Cardiac atrium fibroblast (primary cell): ENCODE data around the gene PILRA. TPM values are rescaled to one million over a fixed set of nuclear protein-coding genes. Genes with fewer than 3 reads are reported as not detected.

Experiments
- total RNA-seq: library from RNA; depleted of rRNA; stranded (reverse); fragments of >200 nt; gene quantifications from 2 replicates; pipeline ENCODE4 v1.2.3, GENCODE V29; 2015

PILRA gene
- 0.32 and 1.1 TPM in 2 replicates for total RNA-seq

DNA sequence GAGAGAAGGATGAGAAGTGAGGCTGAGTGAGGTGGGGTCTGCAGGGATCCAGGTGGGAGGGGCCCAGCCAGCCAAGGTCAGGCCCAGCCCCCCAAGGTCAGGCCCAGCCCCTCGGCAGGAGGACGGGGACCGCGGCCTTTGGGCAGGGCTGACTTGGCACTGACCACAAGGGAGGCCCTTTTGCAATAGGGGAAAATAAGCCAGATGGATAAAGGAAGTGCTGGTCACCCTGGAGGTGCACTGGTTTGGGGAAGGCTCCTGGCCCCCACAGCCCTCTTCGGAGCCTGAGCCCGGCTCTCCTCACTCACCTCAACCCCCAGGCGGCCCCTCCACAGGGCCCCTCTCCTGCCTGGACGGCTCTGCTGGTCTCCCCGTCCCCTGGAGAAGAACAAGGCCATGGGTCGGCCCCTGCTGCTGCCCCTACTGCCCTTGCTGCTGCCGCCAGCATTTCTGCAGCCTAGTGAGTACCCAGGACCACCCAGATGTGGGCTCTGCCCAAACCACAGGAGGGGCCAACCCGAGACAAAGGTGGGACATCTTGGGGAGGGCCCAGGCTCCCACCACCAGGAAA, at the start of gene PILRA:
TSS of gene PILRA (plus strand) at position 227 of the 571 bp plus-strand sequence. CDS start at position 397, 170 bp downstream.

DNA sequence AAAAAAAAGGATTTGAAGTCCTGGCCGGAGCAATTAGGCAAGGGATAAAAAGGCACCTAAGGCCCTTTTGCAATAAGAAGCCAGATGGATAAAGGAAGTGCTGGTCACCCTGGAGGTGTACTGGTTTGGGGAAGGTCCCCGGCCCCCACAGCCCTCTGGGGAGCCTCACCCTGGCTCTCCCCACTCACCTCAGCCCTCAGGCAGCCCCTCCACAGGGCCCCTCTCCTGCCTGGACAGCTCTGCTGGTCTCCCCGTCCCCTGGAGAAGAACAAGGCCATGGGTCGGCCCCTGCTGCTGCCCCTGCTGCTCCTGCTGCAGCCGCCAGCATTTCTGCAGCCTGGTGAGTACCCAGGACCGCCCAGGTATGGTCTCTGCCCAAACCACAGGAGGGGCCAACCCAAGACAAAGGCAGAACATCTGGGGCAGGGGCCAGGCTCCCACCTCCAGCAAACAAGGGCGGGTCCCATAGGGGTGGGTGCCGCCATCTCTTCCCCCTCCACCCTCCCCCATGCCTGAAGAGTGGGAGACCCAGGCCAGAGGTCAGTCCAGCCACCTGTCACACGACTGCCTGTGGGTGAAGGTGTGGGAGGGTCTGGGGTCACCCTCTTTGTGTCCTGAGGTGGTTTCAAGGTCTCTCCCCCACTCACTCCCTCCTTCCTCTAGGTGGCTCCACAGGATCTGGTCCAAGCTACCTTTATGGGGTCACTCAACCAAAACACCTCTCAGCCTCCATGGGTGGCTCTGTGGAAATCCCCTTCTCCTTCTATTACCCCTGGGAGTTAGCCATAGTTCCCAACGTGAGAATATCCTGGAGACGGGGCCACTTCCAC, 15.0 kb upstream of the PILRA start, which contains the start of gene PILRB:
TSS of gene PILRB (plus strand) at position 91 of the 830 bp plus-strand sequence. CDS start at position 277, 186 bp downstream.

DNA sequence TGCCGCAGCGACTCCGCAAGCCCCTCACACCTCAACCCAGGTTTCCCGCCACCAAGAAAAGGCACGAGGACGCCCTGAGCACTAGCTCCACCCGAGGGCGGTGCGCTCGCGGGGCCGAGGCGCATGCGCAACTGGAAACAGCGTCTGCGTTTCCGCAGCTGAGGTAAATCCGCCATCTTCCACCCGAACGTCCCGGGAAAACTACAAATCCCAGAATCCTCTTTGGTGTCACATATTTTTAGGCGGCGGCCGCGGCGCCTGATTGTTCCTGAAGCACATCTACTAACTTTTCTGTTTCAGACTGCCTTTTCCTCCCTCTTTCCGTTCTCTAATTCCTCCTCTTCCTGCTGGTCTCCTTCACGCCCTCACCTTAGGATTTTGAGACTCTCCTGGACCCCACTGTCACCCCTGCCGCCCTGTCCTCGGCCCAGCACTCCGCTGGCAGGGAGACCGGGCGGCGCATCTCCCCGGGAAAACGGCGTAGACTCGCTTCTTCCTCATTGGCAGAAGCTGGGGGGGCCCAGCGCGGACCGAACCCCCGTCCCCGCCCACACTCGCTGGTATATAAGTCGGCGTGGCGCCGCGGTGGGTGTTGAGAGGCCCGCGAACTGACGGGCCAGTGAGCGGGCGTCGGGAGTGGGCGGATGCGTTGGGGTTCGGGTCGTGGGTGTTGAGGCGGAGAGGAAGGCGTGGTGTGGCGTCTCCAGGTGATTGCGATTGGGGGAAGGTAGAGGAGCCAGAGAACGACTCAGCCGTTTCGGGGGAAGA, 55.1 kb downstream of the PILRA start, which contains the start of gene ZCWPW1:
TSS of gene ZCWPW1 (minus strand) at position 505 of the 768 bp plus-strand sequence. CDS start 8,054 bp downstream, outside the sequence.

GRCh38 chr7:100429637-100430492, 56.6 kb downstream of the PILRA start, which contains the start of gene MEPCE:
TSS of gene MEPCE (plus strand) at chr7:100429831. CDS start at chr7:100430019, 188 bp downstream.

Other genes with a start within 250 kb of the PILRA start
- 3.4 and 5.4 TPM in 2 replicates for gene MBLAC1, start 246.5 kb upstream of the PILRA start, total RNA-seq
- gene LAMTOR4, start 224.6 kb upstream of the PILRA start, total RNA-seq = 136 and 155 TPM in 2 replicates
- 7.3 and 10.5 TPM in 2 replicates for gene TRAPPC14, start 214.8 kb upstream of the PILRA start, total RNA-seq
- gene GAL3ST4, start 204.9 kb upstream of the PILRA start, total RNA-seq = 3.8 and 4.5 TPM in 2 replicates
- gene GPC2, start 196.1 kb upstream of the PILRA start, total RNA-seq = 5.6 TPM in 1 of 2 replicates, not detected in the other
- gene STAG3, start 195.6 kb upstream of the PILRA start, total RNA-seq = 0.16 and 1.8 TPM in 2 replicates
- gene PVRIG, start 153.5 kb upstream of the PILRA start, total RNA-seq = not detected in 2 replicates
- not detected in 2 replicates for gene SPDYE3, start 65.8 kb upstream of the PILRA start, total RNA-seq
- gene PILRB, start 15.4 kb upstream of the PILRA start, total RNA-seq = 13.5 and 19.0 TPM in 2 replicates
- gene ZCWPW1, start 55.2 kb downstream of the PILRA start, total RNA-seq = 0.72 and 0.81 TPM in 2 replicates
- gene MEPCE, start 56.3 kb downstream of the PILRA start, total RNA-seq = 30.8 and 32.3 TPM in 2 replicates
- gene PPP1R35, start 63.0 kb downstream of the PILRA start, total RNA-seq = 8.3 and 16.2 TPM in 2 replicates
- 1.5 TPM in 1 of 2 replicates, not detected in the other for gene SPACDR, start 90.8 kb downstream of the PILRA start, total RNA-seq
- 53.6 and 78.3 TPM in 2 replicates for gene TSC22D4, start 105.7 kb downstream of the PILRA start, total RNA-seq
- gene NYAP1, start 110.4 kb downstream of the PILRA start, total RNA-seq = 2.4 and 7.0 TPM in 2 replicates
- gene AGFG2, start 165.7 kb downstream of the PILRA start, total RNA-seq = 24.3 and 43.0 TPM in 2 replicates
- not detected in 2 replicates for gene SAP25, start 200.4 kb downstream of the PILRA start, total RNA-seq
- 35.0 and 56.3 TPM in 2 replicates for gene LRCH4, start 212.6 kb downstream of the PILRA start, total RNA-seq
- gene FBXO24, start 212.8 kb downstream of the PILRA start, total RNA-seq = 0.65 and 3.1 TPM in 2 replicates
- gene PCOLCE, start 228.9 kb downstream of the PILRA start, total RNA-seq = 131 and 244 TPM in 2 replicates
- gene MOSPD3, start 239.1 kb downstream of the PILRA start, total RNA-seq = 12.8 and 30.7 TPM in 2 replicates